Endothelial cell (in vitro differentiated cells): ENCODE results near the gene MARVELD1. TPM values are rescaled to one million over a fixed set of nuclear protein-coding genes. Genes with fewer than 3 reads are reported as not detected.

Experiments
- DNase-seq: peaks from one replicate; pipeline ENCODE4 v3.0.0; 2021; ENCODE audit warnings: low spot score
- H3K27ac Mint-ChIP-seq: one replicate; pipeline ENCODE4 v1.8.0; 2021; ENCODE audit warnings: mixed read lengths, inconsistent platforms; ENCODE audit not compliant: unreplicated experiment
- H3K27me3 Mint-ChIP-seq: one replicate; pipeline ENCODE4 v1.8.0; 2021; ENCODE audit warnings: mild to moderate bottlenecking, moderate library complexity, mixed read lengths, inconsistent platforms; ENCODE audit not compliant: unreplicated experiment
- H3K36me3 Mint-ChIP-seq: one replicate; pipeline ENCODE4 v1.8.0; 2021; ENCODE audit warnings: mild to moderate bottlenecking, low read depth, mixed read lengths, inconsistent platforms; ENCODE audit not compliant: unreplicated experiment
- H3K4me1 Mint-ChIP-seq: one replicate; pipeline ENCODE4 v1.8.0; 2021; ENCODE audit warnings: mild to moderate bottlenecking, mixed read lengths, inconsistent platforms; ENCODE audit not compliant: unreplicated experiment
- H3K4me3 Mint-ChIP-seq: one replicate; pipeline ENCODE4 v1.8.0; 2021; ENCODE audit warnings: mild to moderate bottlenecking, mixed read lengths, inconsistent platforms; ENCODE audit not compliant: unreplicated experiment
- H3K9me3 Mint-ChIP-seq: one replicate; pipeline ENCODE4 v1.8.0; 2021; ENCODE audit warnings: mixed read lengths, inconsistent platforms; ENCODE audit not compliant: unreplicated experiment
- total RNA-seq: library from RNA; stranded (reverse); fragmentation: NEBNext Ultra II Directional; extraction: Animal tissue kit (Norgen Biotek cat#: 25700); gene quantifications from one replicate; pipeline ENCODE4 v1.2.1, GENCODE V29; 2021; ENCODE audit not compliant: unreplicated experiment
- TF ChIP-seq, protein P1 (sequence below): fragments of 200-600 bp; sonication (generic); IDR thresholded peaks from one replicate; pipeline ENCODE4 v1.5.0; 2021; ENCODE audit warnings: antibody characterized with exemption; ENCODE audit not compliant: unreplicated experiment

The MARVELD1 gene
- total RNA-seq, 1 donor from 2014 or later = 21.0 TPM

DNA sequence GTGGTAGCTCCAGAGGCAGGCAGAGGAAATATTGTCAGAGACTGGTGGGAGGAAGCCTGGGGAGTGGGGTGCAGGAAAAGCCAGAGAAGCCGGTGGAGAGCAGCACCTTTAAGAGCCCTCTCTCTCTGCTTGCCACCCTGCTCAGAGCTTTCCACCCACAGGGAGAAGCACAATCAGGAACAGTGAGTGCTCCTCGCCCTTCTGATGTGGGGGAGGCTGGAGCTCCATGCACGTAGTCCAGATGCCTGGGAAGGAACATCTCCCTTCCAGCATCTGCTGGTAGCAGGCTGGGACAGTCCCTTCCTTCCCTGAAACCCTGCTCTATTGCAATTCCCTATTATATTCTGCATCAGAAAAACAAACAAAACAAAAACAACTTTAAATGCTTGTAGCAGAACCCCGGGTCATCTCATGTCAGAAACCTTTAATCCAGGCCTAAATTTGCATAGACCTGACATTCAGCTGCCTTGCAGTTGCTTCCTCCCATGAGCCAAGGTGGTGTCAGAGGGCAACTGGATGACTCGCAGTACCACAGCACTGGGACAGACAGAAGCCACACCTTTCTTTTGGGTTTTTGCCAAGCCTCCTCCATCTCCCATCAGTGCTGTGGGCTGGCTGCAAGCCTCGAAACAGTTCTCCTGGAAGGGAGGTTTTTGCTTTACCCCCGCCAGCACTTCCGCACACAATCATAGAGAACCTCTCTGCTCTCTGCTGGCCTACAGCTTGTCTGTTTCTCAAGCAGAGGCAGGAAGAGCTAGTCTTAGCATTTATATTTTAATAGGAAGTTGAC is 39.6 kb upstream of the MARVELD1 start:
- Mint-ChIP-seq H3K4me1 (peaks cover 3% of the 10 kb centered on the region), H3K27ac (peak overlapping the region; percentile 6), H3K4me3 (no peak overlapping the region), H3K36me3 (peaks cover 18% of the 10 kb centered on the region), H3K27me3 (peaks cover 6% of the 10 kb centered on the region), H3K9me3 (no peaks in the 10 kb centered on the region)
- DNase-seq = no peak
- TF ChIP-seq, protein P1, sequence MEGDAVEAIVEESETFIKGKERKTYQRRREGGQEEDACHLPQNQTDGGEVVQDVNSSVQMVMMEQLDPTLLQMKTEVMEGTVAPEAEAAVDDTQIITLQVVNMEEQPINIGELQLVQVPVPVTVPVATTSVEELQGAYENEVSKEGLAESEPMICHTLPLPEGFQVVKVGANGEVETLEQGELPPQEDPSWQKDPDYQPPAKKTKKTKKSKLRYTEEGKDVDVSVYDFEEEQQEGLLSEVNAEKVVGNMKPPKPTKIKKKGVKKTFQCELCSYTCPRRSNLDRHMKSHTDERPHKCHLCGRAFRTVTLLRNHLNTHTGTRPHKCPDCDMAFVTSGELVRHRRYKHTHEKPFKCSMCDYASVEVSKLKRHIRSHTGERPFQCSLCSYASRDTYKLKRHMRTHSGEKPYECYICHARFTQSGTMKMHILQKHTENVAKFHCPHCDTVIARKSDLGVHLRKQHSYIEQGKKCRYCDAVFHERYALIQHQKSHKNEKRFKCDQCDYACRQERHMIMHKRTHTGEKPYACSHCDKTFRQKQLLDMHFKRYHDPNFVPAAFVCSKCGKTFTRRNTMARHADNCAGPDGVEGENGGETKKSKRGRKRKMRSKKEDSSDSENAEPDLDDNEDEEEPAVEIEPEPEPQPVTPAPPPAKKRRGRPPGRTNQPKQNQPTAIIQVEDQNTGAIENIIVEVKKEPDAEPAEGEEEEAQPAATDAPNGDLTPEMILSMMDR = no peak

DNA sequence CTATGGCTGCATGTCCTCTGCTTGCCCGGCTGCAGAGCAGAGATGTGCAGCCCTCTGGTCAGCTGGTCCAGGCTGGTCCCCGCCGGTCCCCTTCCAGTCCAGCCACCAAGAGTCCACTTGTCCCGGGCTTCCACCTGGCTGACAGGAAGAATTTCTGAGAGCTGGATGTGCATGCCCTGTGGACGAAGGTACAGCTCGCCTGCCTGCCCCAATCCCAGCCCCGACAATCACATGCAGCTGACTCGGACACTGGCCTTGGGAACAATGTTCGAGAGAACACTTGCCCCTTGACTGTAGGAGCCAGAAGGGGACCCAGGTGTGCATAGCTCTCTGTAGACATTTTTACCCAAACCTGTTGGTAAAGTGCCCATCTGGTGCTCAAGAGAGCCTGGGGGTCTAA is 38.3 kb upstream of the MARVELD1 start:
- DNase-seq = no peak
- no peaks in the 10 kb centered on the region for H3K9me3 Mint-ChIP-seq
- peaks cover 6% of the 10 kb centered on the region for H3K27me3 Mint-ChIP-seq
- H3K36me3 Mint-ChIP-seq = peaks cover 18% of the 10 kb centered on the region
- H3K4me1 Mint-ChIP-seq = peaks cover 3% of the 10 kb centered on the region
- TF ChIP-seq, protein P1 = no peak
- H3K4me3 Mint-ChIP-seq = no peak overlapping the region
- no peak overlapping the region for H3K27ac Mint-ChIP-seq

DNA sequence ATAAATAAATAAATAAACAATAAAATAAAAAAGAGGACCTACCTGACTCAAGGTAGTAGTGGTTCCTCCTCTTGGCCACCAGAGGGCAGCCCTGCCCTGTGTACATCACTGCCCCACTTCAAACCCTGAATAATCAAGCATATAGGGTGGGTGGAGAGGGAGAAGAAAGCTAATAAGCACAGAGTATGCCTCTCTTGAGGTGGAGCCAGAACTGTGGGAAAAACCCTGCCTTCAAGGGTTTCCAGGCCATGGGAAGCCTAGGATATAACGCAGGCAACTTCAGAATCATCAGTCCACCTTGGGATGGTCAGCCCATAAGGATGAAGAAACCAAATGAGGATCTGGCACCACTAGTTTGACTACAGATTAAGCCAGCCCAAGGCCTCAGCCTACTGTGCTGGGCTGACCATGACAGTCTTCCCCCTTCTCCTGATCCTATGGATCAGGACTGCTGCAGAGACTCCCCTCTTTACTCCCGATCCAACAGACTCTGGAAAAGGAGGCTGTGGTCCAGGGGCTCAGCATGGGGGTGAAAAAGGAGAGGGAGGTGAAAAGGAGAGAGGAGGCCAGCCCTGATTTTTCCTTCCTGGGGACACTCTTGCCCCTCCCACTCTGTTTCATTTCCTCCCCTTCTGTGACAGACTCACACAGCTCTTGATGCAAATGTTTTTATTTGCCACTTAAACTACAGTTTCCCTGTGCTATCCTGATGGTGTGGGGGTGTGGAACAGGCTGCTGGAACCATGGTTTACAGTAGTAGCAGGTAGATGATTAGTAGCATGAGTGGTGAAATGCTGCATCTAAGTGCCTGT is 36.6 kb upstream of the MARVELD1 start:
- H3K4me3 Mint-ChIP-seq = no peak overlapping the region
- no peaks in the 10 kb centered on the region for H3K9me3 Mint-ChIP-seq
- TF ChIP-seq, protein P1 = peak; percentile 86
- peaks cover 6% of the 10 kb centered on the region for H3K27me3 Mint-ChIP-seq
- no peak for DNase-seq
- peaks cover 18% of the 10 kb centered on the region for H3K36me3 Mint-ChIP-seq
- no peak overlapping the region for H3K27ac Mint-ChIP-seq
- H3K4me1 Mint-ChIP-seq = peaks cover 3% of the 10 kb centered on the region

DNA sequence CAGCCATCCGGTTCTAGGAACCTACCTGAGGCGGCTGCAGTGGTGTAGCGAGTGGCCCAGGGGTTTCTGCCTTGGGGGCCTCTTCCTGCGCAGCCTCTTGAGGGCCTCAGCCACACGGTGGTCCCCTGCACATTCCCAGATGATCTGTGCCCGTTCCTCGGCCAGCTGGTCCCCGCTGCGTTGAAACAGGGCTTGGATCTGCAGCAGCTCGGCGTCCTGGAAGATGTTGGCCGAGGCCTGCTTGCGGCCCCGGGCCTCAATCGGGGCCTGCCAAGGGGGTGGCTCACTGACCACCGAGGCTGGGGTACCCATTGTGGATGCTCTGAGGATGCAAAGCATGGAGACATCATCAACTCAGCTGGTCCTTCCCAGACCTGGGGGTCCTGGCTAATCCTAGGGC is 33.9 kb upstream of the MARVELD1 start:
- Mint-ChIP-seq H3K27ac (no peak overlapping the region), H3K27me3 (peaks cover 4% of the 10 kb centered on the region), H3K36me3 (peaks cover 4% of the 10 kb centered on the region), H3K4me3 (no peak overlapping the region), H3K9me3 (no peaks in the 10 kb centered on the region), H3K4me1 (peaks cover 12% of the 10 kb centered on the region)
- TF ChIP-seq, protein P1 = no peak
- DNase-seq = no peak

DNA sequence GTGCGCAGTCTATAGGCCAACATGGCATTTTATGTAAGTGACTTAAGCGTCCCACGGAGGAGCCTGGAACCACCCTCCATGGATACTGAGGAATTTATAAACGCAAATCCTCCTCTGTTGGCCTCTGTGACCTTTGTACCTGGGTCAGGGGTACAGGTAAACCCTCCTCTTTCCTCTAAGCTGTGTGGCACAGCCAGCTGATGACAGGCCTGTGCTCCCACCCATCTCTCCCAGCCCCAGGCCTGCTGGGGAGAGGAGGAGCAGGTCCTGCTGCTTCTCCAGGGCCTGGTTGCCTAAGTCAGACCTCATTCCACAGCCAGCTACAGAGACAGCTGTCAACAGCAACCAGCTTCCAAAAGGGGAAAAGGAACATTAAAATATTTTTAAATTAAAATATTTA is 31.5 kb upstream of the MARVELD1 start:
- TF ChIP-seq, protein P1 = no peak
- no peak for DNase-seq
- H3K4me3 Mint-ChIP-seq = no peak overlapping the region
- H3K27me3 Mint-ChIP-seq = peaks cover 4% of the 10 kb centered on the region
- H3K9me3 Mint-ChIP-seq = no peaks in the 10 kb centered on the region
- no peak overlapping the region for H3K27ac Mint-ChIP-seq
- H3K4me1 Mint-ChIP-seq = peaks cover 12% of the 10 kb centered on the region
- H3K36me3 Mint-ChIP-seq = no peaks in the 10 kb centered on the region
